NCI-H187 treated with DMSO at 0.1 percent for 48 hours (cell line): ENCODE data around the gene ATP5MG.
"Not testable (repeated sequence)": the region's sequence is repeated elsewhere in the genome, so short reads cannot be mapped to it uniquely, and the experiment has no call there.

Source experiments
- DNase-seq: peaks from one replicate; lab custom pipeline; 2025; lab: John Stamatoyannopoulos, UW

ATP5MG gene

GRCh38 chr11:118401151-118401879 is at the start of gene ATP5MG:
Gene ATP5MG (plus strand): TSS chr11:118401606. CDS start chr11:118401666, 60 bp downstream.
- peak; percentile 20 for DNase-seq

- no peak for DNase-seq
These were observed 48.2 kb upstream of the ATP5MG start for GRCh38 chr11:118353084-118353710.

DNA sequence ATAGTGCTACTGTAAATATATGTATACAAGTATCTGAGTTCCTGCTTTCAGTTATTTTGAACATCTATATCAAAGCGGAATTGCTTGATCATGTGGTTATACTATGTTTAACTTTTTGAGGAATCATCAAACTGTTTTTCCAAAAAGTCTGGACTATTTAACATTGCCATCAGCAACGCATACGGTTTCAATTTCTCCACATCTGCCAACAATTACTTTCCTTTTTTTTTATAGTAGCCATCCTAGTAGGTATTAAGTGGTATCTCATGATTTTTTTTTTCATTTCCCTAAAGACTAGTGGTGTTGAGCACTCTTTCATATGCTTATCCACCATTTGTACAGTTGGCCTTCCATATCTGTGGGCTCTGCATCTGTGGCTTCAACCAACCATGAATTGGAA is 43.3 kb upstream of the ATP5MG start:
- DNase-seq, result no peak

DNA sequence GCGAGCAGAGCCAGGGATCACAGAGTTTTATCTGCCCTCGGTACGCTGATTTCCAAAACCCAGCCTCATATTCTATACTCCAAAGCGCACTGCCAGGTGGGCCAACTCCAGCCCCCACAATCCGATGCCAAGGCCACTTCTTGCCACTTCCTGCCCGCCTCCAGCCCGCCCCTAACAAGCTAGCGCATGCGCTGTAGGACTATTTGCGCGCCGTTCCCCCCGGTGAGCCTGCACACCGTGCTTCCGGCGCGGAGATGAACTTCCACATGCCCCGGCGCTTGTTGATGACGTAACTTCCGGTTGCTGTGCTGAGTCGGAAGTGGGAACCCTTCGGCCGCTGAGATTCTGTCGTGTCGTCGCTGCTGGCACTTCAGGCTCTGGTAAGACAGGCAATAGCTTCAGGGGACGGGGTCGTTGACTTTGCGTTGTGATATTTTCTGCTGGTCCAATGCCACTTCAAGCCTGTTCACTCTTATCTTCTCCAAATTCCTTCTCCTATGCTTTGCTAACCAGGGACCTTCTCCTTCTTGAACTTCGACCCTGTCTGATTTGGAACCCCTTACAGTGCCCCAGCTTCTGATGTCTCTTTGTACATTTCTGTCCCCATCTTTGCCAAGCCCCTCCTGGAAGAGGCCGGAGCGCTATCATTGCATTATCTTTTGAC is 42.0 kb upstream of the ATP5MG start, which contains the start of gene UBE4A:
Gene UBE4A (plus strand): TSS at position 306 of the 664 bp plus-strand sequence. CDS start 5,481 bp downstream, outside the sequence.
- peak; percentile 52 for DNase-seq

- DNase-seq, result no peak
These were observed 36.3 kb upstream of the ATP5MG start for GRCh38 chr11:118364956-118365615.

- DNase-seq, result no peak
These were observed 35.1 kb upstream of the ATP5MG start for GRCh38 chr11:118366287-118366686.

DNA sequence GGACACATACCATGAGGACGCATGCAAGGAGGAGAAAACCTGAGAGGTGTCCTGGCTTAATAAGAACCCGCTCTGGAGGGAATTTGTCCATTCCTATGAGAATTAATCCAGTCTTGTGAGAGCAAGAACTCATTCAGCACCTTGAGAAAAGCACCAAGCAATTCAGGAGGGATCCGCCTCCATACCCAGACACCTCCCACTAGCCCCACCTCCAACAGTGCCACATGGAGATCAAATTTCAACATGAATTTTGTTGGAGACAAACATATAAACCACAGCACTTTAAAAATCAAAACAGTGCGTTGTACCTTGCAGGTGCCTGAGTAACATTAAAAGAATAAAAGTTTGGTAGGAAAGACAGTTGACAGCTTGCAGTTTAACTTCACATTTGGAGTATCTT is 30.6 kb upstream of the ATP5MG start:
- DNase-seq, result no peak

- no peak for DNase-seq
These were observed 28.1 kb upstream of the ATP5MG start for GRCh38 chr11:118373263-118373662.

DNA sequence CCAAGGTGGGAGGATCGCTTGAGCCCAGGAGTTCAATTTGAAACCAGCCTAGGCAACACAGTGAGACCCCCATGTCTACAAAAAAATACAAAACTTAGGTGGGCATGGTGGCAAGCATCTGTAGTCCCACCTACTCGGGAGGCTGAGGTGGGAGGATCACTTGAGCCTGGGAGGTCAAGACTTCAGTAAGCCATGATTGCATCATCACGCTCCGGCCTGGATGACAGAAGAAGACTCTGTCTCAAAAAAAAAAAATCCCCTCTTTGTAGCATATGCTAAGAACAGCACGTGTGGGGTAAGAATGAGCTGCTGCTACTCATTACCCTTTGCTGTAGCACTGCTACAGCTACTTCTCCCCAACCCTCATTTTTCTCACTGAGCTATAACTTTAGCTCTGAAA is 27.5 kb upstream of the ATP5MG start:
- no peak for DNase-seq

- DNase-seq, result no peak
These were observed 26.7 kb upstream of the ATP5MG start for GRCh38 chr11:118374729-118375128.

- DNase-seq, result no peak
These were observed 25.4 kb upstream of the ATP5MG start for GRCh38 chr11:118375978-118376377.

DNA sequence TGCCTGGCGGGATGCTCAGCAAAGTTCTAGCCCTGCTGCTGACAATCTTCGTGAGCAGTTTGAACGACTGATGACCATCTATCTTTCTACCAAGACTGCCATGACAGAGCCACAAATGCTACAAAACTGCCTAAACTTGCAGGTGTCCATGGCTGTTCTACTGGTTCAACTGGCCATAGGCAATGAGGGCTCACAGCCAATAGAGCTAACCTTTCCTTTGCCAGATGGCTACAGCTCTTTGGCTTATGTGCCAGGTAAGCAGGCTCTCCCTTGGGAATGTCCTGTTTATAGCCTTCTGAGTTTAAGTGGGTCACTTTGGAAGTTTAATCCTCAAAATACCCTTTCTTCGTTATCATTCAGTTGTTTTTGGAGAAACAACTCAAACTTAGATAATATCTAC is 21.9 kb upstream of the ATP5MG start:
- no peak for DNase-seq

- DNase-seq, result no peak
These were observed 20.8 kb upstream of the ATP5MG start for GRCh38 chr11:118380571-118380970.

GRCh38 chr11:118382954-118383353 is 18.5 kb upstream of the ATP5MG start:
- DNase-seq, result no peak

DNA sequence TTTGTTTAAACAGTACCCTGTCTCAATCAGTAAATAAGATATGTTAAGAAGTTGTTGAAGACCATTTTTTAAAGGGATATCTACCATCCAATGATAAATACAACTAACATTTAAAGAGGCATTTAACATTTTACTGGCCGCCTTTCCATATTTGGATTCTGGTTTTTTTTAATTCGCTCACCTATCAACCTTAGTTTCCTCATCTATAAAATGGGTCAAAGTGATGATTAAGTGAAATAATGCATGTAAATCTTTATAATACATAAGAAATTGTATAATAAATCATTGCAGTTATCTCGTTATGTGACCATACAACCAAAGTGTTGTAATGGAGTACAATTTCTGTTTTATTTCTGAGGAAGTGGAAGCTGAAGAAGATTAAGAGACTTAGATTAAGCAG is 17.7 kb upstream of the ATP5MG start:
- DNase-seq, result no peak

GRCh38 chr11:118396097-118396501 is 5.3 kb upstream of the ATP5MG start:
- no peak for DNase-seq

GRCh38 chr11:118397448-118397847 is 4.0 kb upstream of the ATP5MG start:
- no peak for DNase-seq

GRCh38 chr11:118398791-118399559 is 2.4 kb upstream of the ATP5MG start:
- DNase-seq, result no peak

- no peak for DNase-seq
These were observed 629 bp downstream of the ATP5MG start for GRCh38 chr11:118401880-118402590.

- not testable (repeated sequence) for DNase-seq
These were observed 1.2 kb downstream of the ATP5MG start for GRCh38 chr11:118402594-118402993.

GRCh38 chr11:118406599-118407166 is 5.3 kb downstream of the ATP5MG start:
- DNase-seq, result no peak
